H54 (cell line): ENCODE results near the gene MLLT10.
A peak's percentile ranks its signal among the peaks of the same experiment; 100 is the strongest.

Source experiments
- DNase-seq: peaks from one replicate; pipeline ENCODE4 v3.0.0; 2011; ENCODE audit warnings: low spot score, mixed read lengths; ENCODE audit not compliant: insufficient read length
- FAIRE-seq: peaks from 3 replicates; lab custom pipeline; 2011; peaks lifted over from hg19 to GRCh38; lab: Jason Lieb, UNC
- POLR2A ChIP-seq: IDR thresholded peaks from 2 replicates; pipeline ENCODE4 v1.6.1; 2011; ENCODE audit warnings: low read depth, mild to moderate bottlenecking, low read length

MLLT10 gene

GRCh38 chr10:21724687-21725367, 190.8 kb downstream of the MLLT10 start:
- DNase-seq (peak; percentile 47), FAIRE-seq (peak; percentile 100)
- TF ChIP-seq POLR2A, result no peak

- FAIRE-seq (peak; percentile 85), DNase-seq (no peak)
- TF ChIP-seq POLR2A, result no peak
Measured at GRCh38 chr10:21726601-21727225, 192.7 kb downstream of the MLLT10 start.

- no peak for FAIRE-seq
- no peak for DNase-seq
- TF ChIP-seq POLR2A, result no peak
Measured at GRCh38 chr10:21727452-21728168, 193.6 kb downstream of the MLLT10 start.

GRCh38 chr10:21728618-21729017, 194.6 kb downstream of the MLLT10 start:
- FAIRE-seq (no peak), DNase-seq (no peak)
- TF ChIP-seq POLR2A, result no peak

GRCh38 chr10:21732067-21732772, 198.2 kb downstream of the MLLT10 start:
- DNase-seq, result peak; percentile 30
- TF ChIP-seq POLR2A, result no peak
- peak; percentile 75 for FAIRE-seq

- DNase-seq (no peak), FAIRE-seq (no peak)
- TF ChIP-seq POLR2A, result no peak
Measured at GRCh38 chr10:21733710-21734109, 199.7 kb downstream of the MLLT10 start.

- FAIRE-seq (no peak), DNase-seq (no peak)
- no peak for TF ChIP-seq POLR2A
Measured at GRCh38 chr10:21737106-21737505, 203.1 kb downstream of the MLLT10 start.

- DNase-seq, result no peak
- TF ChIP-seq POLR2A, result no peak
- FAIRE-seq, result no peak
Measured at GRCh38 chr10:21740989-21741388, 207.0 kb downstream of the MLLT10 start.

GRCh38 chr10:21742740-21743412, 208.8 kb downstream of the MLLT10 start:
- DNase-seq (no peak), FAIRE-seq (no peak)
- TF ChIP-seq POLR2A, result no peak

GRCh38 chr10:21744223-21744622, 210.2 kb downstream of the MLLT10 start:
- FAIRE-seq (no peak), DNase-seq (no peak)
- no peak for TF ChIP-seq POLR2A

GRCh38 chr10:21746118-21746517, 212.1 kb downstream of the MLLT10 start:
- FAIRE-seq (no peak), DNase-seq (no peak)
- TF ChIP-seq POLR2A, result no peak

- FAIRE-seq (no peak), DNase-seq (no peak)
- TF ChIP-seq POLR2A, result no peak
Measured at GRCh38 chr10:21747809-21748208, 213.8 kb downstream of the MLLT10 start.

GRCh38 chr10:21749788-21750187, 215.8 kb downstream of the MLLT10 start:
- TF ChIP-seq POLR2A, result no peak
- DNase-seq, result no peak
- no peak for FAIRE-seq
